Right lobe of liver (tissue), 6 donors: ENCODE results near the gene AKAP8L. TPM values are rescaled to one million over a fixed set of nuclear protein-coding genes. Genes with fewer than 3 reads are reported as not detected.

ENCODE experiments used
- ATAC-seq, 4 donors: fragments of 200-7000 bp; cut with Tn5 transposase; one replicate each; pipeline ENCODE4 v1.9.1; 2020; ENCODE audit warnings: mild to moderate bottlenecking in 4 of 4, moderate library complexity in 4 of 4
- DNase-seq, 3 donors: peaks; one replicate each; pipeline ENCODE4 v3.0.0-alpha.2; 2020
- H3K27ac ChIP-seq, 3 donors: fragments of 200-600 bp; one replicate each; pipeline ENCODE4 v1.8.0; 2022
- H3K27me3 ChIP-seq, 2 donors: fragments of 200-600 bp; one replicate each; pipeline ENCODE4 v1.8.0; 2022
- H3K36me3 ChIP-seq, 4 donors: fragments of 200-600 bp; sonication (generic) in 1 of 4; one replicate each; pipeline versions ENCODE4 v1.5.1 to v1.8.0; 2017 to 2022; ENCODE audit warnings: control low read depth in 1 of 4
- H3K4me1 ChIP-seq, 4 donors: fragments of 200-600 bp; sonication (generic) in 1 of 4; one replicate each; pipeline versions ENCODE4 v1.5.1 to v1.8.0; 2017 to 2022; ENCODE audit warnings: control low read depth in 1 of 4
- H3K4me3 ChIP-seq, 3 donors: fragments of 200-600 bp; one replicate each; pipeline ENCODE4 v1.8.0; 2022
- H3K9me3 ChIP-seq, 4 donors: fragments of 200-600 bp; sonication (generic) in 1 of 4; one replicate each; pipeline versions ENCODE4 v1.5.1 to v1.8.0; 2017 to 2022; ENCODE audit warnings: control low read depth in 1 of 4
- POLR2A ChIP-seq: fragments of 450-650 bp; IDR thresholded peaks from one replicate; pipeline ENCODE4 v1.6.1; 2017; ENCODE audit warnings: antibody characterized with exemption, mild to moderate bottlenecking
- WGBS: methylation state at CpG from one replicate; pipeline ENCODE4 v1.1.6; 2018; ENCODE audit warnings: low coverage, low lambda C conversion rate; ENCODE audit not compliant: insufficient coverage; ENCODE audit errors: missing lambda C conversion rate; 5-methylcytosine and 5-hydroxymethylcytosine counted together
- intact Hi-C, 2 donors: fragments of 100-400 bp; cut with DNase I; formaldehyde crosslinking; loops; one replicate each; pipeline versions ENCODE4 v1.11.2 to v1.14.1; 2022
- microRNA counts: library from miRNA; unstranded; fragments of <30 nt; microRNA quantifications from one replicate; lab custom pipeline; 2016
- microRNA-seq, 2 donors: library from miRNA; unstranded; fragments of <30 nt; microRNA quantifications; one replicate each; pipeline ENCODE4, GENCODE V29; 2019 to 2020
- small RNA-seq, 2 experiments: library from RNA; depleted of rRNA; stranded (forward); fragments of <200 nt; gene quantifications; one replicate each; pipeline ENCODE3, GENCODE V24; 2016
- total RNA-seq, 6 experiments: library from RNA; depleted of rRNA in 2 of 6; stranded (reverse); fragments of >200 nt in 2 of 6; fragmentation: NEBNext Ultra II Directional in 3 of 6; extraction: Animal tissue kit (Norgen Biotek cat#: 25700) in 3 of 6; gene quantifications; one replicate each; pipeline versions ENCODE4 v1.1.0 to v1.2.4, GENCODE V29; 2016 to 2023
- TF ChIP-seq, protein P1 (sequence below), 4 donors: fragments of 200-600 bp in 3 of 4; fragments of 450-650 bp in 1 of 4; IDR thresholded peaks; one replicate each; pipeline versions ENCODE4 v1.5.1 to v1.8.0; 2016 to 2022; ENCODE audit warnings: antibody characterized with exemption in 4 of 4, mild to moderate bottlenecking in 2 of 4
- donor health status: DM: no; HTN: yes; CAD: no.
- donor health status: DM: no; HTN: no; CAD: no.
- donor health status: DM: no; HTN: no; CAD: no.
- donor health status: DM: no; HTN: yes; CAD: no.
- donor health status: DM: no; HTN: yes; CAD: no.

The AKAP8L gene
- total RNA-seq, 6 experiments from 2014 or later: 27.4 to 69.4 (median 49.6) TPM

DNA sequence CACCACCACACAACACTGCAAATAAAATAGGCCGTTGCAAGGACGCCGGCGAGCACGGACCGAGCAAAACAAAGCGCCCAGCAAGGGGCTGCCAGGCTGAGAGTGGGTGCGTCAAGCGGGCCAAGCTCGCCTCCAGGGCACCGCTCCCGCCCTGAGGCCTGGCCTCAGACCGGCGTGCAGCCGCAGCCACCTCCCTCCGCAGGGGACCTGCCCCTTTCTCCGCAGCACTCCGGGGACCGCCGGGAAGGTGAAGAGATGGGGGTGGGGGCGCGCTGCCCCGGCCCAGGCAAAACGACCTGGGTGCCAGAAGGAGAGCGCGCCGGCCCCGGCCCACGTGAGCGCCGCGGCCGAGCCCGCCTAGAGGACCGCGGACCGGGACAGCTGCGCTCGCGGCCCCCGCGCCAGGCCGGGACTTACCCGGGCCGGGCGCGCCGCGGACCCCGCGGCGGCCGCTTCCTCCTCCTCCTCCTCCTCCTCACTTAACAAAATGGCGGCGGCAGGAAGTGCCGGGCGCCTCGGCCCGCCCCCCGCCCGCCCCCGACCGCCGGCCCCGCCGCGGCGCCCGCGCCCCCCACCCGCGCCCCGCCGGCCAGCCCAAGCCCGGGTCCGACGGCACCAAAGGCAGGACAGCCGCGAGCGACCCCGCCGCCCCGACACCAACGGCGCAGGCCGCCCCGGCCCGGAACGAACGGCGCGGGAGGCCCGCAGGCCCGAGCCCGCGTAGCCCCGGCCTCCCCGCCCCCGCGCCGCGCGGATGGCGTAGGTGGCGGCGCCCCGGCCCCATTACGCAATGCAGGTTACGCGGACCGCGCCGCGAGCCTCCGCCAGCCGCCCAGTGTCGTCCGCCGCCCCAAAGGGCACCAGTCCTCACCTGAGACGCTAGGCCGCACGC is 87.1 kb downstream of the AKAP8L start:
- DNase-seq (peak; percentile 78 to 84 (median 81)), ATAC-seq (peak; percentile 50 to 66 (median 59))
- Histone ChIP-seq H3K9me3 (no peaks in the 10 kb centered on the region), H3K27me3 (no peaks in the 10 kb centered on the region), H3K4me3 (peak overlapping the region; percentile 71 to 96 (median 89)), H3K36me3 (no peaks in the 10 kb centered on the region), H3K27ac (peak overlapping the region; percentile 87 to 94 (median 90)), H3K4me1 (peaks cover 0 to 43% (median 18%) of the 10 kb centered on the region in 4 donors)
- WGBS: under 1% methylated on average over 39 of the region's 122 CpGs
- TF ChIP-seq, protein P1, sequence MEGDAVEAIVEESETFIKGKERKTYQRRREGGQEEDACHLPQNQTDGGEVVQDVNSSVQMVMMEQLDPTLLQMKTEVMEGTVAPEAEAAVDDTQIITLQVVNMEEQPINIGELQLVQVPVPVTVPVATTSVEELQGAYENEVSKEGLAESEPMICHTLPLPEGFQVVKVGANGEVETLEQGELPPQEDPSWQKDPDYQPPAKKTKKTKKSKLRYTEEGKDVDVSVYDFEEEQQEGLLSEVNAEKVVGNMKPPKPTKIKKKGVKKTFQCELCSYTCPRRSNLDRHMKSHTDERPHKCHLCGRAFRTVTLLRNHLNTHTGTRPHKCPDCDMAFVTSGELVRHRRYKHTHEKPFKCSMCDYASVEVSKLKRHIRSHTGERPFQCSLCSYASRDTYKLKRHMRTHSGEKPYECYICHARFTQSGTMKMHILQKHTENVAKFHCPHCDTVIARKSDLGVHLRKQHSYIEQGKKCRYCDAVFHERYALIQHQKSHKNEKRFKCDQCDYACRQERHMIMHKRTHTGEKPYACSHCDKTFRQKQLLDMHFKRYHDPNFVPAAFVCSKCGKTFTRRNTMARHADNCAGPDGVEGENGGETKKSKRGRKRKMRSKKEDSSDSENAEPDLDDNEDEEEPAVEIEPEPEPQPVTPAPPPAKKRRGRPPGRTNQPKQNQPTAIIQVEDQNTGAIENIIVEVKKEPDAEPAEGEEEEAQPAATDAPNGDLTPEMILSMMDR (IDR thresholded peaks at IDR 0.05): no peak
- peak; percentile 43 for TF ChIP-seq POLR2A
- intact Hi-C loops: no loop called here

GRCh38 chr19:15330801-15331418 is 87.9 kb downstream of the AKAP8L start:
- H3K27ac ChIP-seq: peak overlapping the region; percentile 87 to 94 (median 90)
- intact Hi-C loops: no loop called here
- ATAC-seq: peak; percentile 36 to 56 (median 43)
- H3K4me3 ChIP-seq: peak overlapping the region; percentile 71 to 96 (median 89)
- no peak for TF ChIP-seq POLR2A
- TF ChIP-seq, protein P1 (IDR thresholded peaks at IDR 0.05): no peak
- no peak for DNase-seq
- no peaks in the 10 kb centered on the region for H3K9me3 ChIP-seq
- H3K4me1 ChIP-seq: peaks cover 0 to 51% (median 21%) of the 10 kb centered on the region in 4 donors
- 4% methylated on average over 12 of the region's 17 CpGs for WGBS
- H3K36me3 ChIP-seq: no peaks in the 10 kb centered on the region
- H3K27me3 ChIP-seq: no peaks in the 10 kb centered on the region

MicroRNAs encoded within 50 kb of the gene (microRNA counts, 767-probe panel; counts per million panel counts)
- 237 counts per million for microRNA hsa-miR-1470 (lab: Ali Mortazavi, UCI)

Small RNA genes lying within 50 kb of the gene (microRNA-seq; reads per million reads assigned to microRNA genes)
- gene MIR1470: 0 reads per million in 2 donors

Small RNA genes lying within 50 kb of the gene (small RNA-seq; reads per million reads assigned to genes)
- gene AC005776.1: 0 reads per million in 2 experiments
- gene MIR1470: 0 reads per million in 2 experiments

Other genes with a start within 250 kb of the AKAP8L start
- gene NOTCH3, start 218.0 kb downstream of the AKAP8L start, total RNA-seq: 1 to 10 TPM; 1.7 to 6.7 (median 2.4) TPM
- under 1 TPM in 3 of 6 experiments, not detected in 3; 0.20 to 0.25 (median 0.22) TPM for gene EPHX3, start 186.5 kb downstream of the AKAP8L start, total RNA-seq
- gene BRD4, start 86.4 kb downstream of the AKAP8L start, total RNA-seq: 10 to 100 TPM; 20.0 to 52.6 (median 40.6) TPM
- 10 to 100 TPM in 5 of 6 experiments, 1 to 10 TPM in 1; 10.0 to 20.2 (median 13.3) TPM for gene AKAP8, start 39.2 kb downstream of the AKAP8L start, total RNA-seq
- 10 to 100 TPM; 12.5 to 24.4 (median 14.6) TPM for gene WIZ, start 31.0 kb upstream of the AKAP8L start, total RNA-seq
- gene RASAL3, start 45.6 kb upstream of the AKAP8L start, total RNA-seq: 1 to 10 TPM in 4 of 6 experiments, under 1 TPM in 2; 0.75 to 1.9 (median 1.1) TPM
- 100 to 1,000 TPM in 2 of 6 experiments, 10 to 100 TPM in 4; 45.1 to 135 (median 59.2) TPM for gene PGLYRP2, start 60.5 kb upstream of the AKAP8L start, total RNA-seq
- gene CYP4F22, start 89.5 kb upstream of the AKAP8L start, total RNA-seq: 1 to 10 TPM in 5 of 6 experiments, under 1 TPM in 1; 0.95 to 6.0 (median 4.5) TPM
- not detected for gene CYP4F8, start 196.2 kb upstream of the AKAP8L start, total RNA-seq
- gene CYP4F3, start 221.9 kb upstream of the AKAP8L start, total RNA-seq: 100 to 1,000 TPM; 186 to 573 (median 245) TPM